BLaER1 treated with 17β-estradiol and CSF1 and Interleukin-3, amounts not matched to agents 10 nM and 100 nM (cell line): ENCODE data around the gene GLT8D1.

Source experiments
- H3K27ac ChIP-seq, 11 experiments: shearing (Covaris generic); formaldehyde crosslinking; 2 replicates each; pipeline ENCODE4 v1.8.1; 2022
- H3K27me3 ChIP-seq, 11 experiments: shearing (Covaris generic); formaldehyde crosslinking; 2 replicates each; pipeline ENCODE4 v1.8.1; 2022
- H3K36me3 ChIP-seq, 11 experiments: shearing (Covaris generic); formaldehyde crosslinking; 2 replicates each; pipeline ENCODE4 v1.8.1; 2022
- H3K4me1 ChIP-seq, 10 experiments: shearing (Covaris generic); formaldehyde crosslinking; 2 replicates each; pipeline ENCODE4 v1.8.1; 2022
- H3K4me2 ChIP-seq, 11 experiments: shearing (Covaris generic); formaldehyde crosslinking; 2 replicates each; pipeline ENCODE4 v1.8.1; 2022
- H3K4me3 ChIP-seq, 10 experiments: shearing (Covaris generic); formaldehyde crosslinking; 2 replicates each; pipeline ENCODE4 v1.8.1; 2022
- H3K9ac ChIP-seq, 11 experiments: shearing (Covaris generic); formaldehyde crosslinking; 2 replicates each; pipeline ENCODE4 v1.8.1; 2022
- H3K9me3 ChIP-seq, 11 experiments: shearing (Covaris generic); formaldehyde crosslinking; replicated peaks in 1 of 11; 2 replicates each; pipeline ENCODE4 v1.8.1; 2022
- H4K20me1 ChIP-seq, 11 experiments: shearing (Covaris generic); formaldehyde crosslinking; 2 replicates each; pipeline ENCODE4 v1.8.1; 2022
- Cebpa-rat ChIP-seq, 11 experiments: shearing (Covaris generic); IDR thresholded peaks; 2 replicates each; pipeline ENCODE4 v1.8.1; 2022

The GLT8D1 gene

DNA sequence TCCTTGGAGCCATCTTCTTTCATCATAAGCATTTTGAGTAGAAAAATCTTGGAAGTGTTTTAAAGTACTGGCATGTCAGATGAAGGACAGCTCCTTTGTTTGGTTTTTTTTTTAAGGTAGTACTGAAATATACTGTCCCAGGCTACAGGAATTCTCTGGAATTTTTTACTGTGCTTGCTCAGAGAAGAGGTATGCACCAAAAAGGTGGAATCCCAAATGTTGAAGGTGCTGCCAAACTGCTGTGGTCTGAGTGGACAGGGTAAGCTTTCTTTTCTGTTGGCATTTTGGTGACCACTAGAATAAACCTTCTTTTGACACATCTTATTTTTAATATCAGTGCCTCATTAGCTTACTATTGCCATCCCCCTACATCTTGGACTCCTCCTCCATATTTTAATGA lies 12.5 kb downstream of the GLT8D1 start:
- H3K9ac ChIP-seq = no peak overlapping the region
- no peak overlapping the region for H3K4me2 ChIP-seq
- H3K4me3 ChIP-seq = no peak overlapping the region
- H3K36me3 ChIP-seq = peaks cover 96 to 100% (median 99%) of the 10 kb centered on the region in 11 experiments
- H3K9me3 ChIP-seq = no peaks in the 10 kb centered on the region
- H3K27ac ChIP-seq = no peak overlapping the region
- peaks cover 12 to 65% (median 31%) of the 10 kb centered on the region in 10 experiments for H3K4me1 ChIP-seq
- TF ChIP-seq Cebpa-rat (IDR thresholded peaks at IDR 0.05) = no peak
- H3K27me3 ChIP-seq = no peaks in the 10 kb centered on the region
- peaks cover 0 to 94% (median 83%) of the 10 kb centered on the region in 11 experiments; a peak in 21 of 22 replicates for H4K20me1 ChIP-seq

DNA sequence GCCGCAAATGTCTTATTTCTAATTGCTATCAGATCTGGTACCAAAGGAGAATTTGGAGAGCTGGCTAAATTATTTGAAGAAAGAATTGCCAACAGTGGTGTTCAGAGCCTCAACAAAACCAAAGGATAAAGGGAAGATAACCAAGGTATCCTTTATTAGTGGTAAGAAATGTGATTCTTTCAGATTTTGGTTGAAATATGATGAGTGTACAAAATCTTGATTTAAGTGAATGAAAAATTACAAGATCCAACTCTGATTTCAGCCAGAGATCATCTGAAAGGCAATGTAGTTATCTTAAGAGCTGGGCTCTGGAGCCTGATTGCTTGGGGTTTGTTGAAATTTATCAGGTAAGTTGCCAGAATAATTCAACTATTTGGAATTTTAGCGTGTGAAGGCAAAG lies 15.0 kb downstream of the GLT8D1 start:
- no peak overlapping the region; a peak in 1 of 22 replicates for H3K27ac ChIP-seq
- H3K9me3 ChIP-seq = no peaks in the 10 kb centered on the region
- H3K27me3 ChIP-seq = no peaks in the 10 kb centered on the region
- no peak for TF ChIP-seq Cebpa-rat (IDR thresholded peaks at IDR 0.05)
- peaks cover 0 to 95% (median 79%) of the 10 kb centered on the region in 11 experiments; a peak in 21 of 22 replicates for H4K20me1 ChIP-seq
- peaks cover 83 to 94% (median 90%) of the 10 kb centered on the region in 11 experiments for H3K36me3 ChIP-seq
- peaks cover 24 to 59% (median 39%) of the 10 kb centered on the region in 10 experiments for H3K4me1 ChIP-seq
- H3K4me3 ChIP-seq = no peak overlapping the region
- peak overlapping the region in 4 of 11 experiments; percentile 0 to 55 (median 6); a peak in 5 of 22 replicates for H3K9ac ChIP-seq
- H3K4me2 ChIP-seq = peak overlapping the region in 4 of 11 experiments; percentile 1 to 19 (median 4); a peak in 2 of 22 replicates

DNA sequence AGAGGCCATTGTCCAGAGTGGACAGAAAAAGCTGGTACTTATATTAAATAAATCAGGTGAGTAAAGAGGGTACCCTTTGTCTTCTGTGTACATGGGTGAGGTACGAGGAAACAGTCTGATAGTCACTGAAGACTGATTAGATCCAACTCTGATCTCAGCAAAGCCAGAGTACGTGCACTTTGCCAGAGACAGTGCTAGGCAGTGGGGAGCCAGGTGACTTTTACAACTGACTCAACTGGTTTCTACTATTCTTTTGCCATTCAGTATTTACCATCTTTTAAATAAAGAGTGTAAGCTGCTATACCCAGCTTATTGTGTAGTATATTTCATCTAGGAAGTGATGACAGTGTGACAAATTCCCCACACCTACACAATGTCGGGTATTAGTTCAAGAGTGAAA lies 16.4 kb downstream of the GLT8D1 start:
- H4K20me1 ChIP-seq = peaks cover 0 to 91% (median 71%) of the 10 kb centered on the region in 11 experiments; a peak in 21 of 22 replicates
- H3K36me3 ChIP-seq = peaks cover 70 to 80% (median 77%) of the 10 kb centered on the region in 11 experiments
- peak overlapping the region in 1 of 10 experiments; percentile 2; a peak in 1 of 20 replicates for H3K4me3 ChIP-seq
- no peaks in the 10 kb centered on the region for H3K9me3 ChIP-seq
- H3K27ac ChIP-seq = no peak overlapping the region; a peak in 1 of 22 replicates
- H3K27me3 ChIP-seq = no peaks in the 10 kb centered on the region
- peak overlapping the region in 10 of 11 experiments; percentile 6 to 96 (median 92); a peak in 9 of 22 replicates for H3K9ac ChIP-seq
- no peak for TF ChIP-seq Cebpa-rat (IDR thresholded peaks at IDR 0.05)
- peak overlapping the region in 9 of 11 experiments; percentile 78 to 96 (median 87); a peak in 13 of 22 replicates for H3K4me2 ChIP-seq
- H3K4me1 ChIP-seq = peaks cover 31 to 66% (median 45%) of the 10 kb centered on the region in 10 experiments

DNA sequence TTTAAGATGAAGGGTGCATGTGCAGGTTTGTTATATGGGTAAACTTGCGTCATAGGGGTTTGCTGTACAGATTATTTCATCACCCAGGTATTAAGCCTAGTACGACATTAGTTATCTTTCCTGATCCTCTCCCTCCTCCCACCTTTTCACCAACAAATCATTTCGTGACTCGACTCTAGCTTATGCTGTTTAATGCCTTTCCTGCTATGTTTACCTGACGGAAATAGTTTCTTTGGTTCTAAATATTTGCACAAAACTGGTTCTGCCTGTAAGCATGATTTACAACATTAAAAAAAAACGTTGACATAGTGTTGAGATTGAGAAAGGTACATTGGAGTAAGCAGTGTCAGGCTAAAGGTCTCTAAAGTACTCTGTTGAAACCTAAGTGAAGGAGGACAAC lies 17.3 kb downstream of the GLT8D1 start:
- TF ChIP-seq Cebpa-rat (IDR thresholded peaks at IDR 0.05) = no peak

DNA sequence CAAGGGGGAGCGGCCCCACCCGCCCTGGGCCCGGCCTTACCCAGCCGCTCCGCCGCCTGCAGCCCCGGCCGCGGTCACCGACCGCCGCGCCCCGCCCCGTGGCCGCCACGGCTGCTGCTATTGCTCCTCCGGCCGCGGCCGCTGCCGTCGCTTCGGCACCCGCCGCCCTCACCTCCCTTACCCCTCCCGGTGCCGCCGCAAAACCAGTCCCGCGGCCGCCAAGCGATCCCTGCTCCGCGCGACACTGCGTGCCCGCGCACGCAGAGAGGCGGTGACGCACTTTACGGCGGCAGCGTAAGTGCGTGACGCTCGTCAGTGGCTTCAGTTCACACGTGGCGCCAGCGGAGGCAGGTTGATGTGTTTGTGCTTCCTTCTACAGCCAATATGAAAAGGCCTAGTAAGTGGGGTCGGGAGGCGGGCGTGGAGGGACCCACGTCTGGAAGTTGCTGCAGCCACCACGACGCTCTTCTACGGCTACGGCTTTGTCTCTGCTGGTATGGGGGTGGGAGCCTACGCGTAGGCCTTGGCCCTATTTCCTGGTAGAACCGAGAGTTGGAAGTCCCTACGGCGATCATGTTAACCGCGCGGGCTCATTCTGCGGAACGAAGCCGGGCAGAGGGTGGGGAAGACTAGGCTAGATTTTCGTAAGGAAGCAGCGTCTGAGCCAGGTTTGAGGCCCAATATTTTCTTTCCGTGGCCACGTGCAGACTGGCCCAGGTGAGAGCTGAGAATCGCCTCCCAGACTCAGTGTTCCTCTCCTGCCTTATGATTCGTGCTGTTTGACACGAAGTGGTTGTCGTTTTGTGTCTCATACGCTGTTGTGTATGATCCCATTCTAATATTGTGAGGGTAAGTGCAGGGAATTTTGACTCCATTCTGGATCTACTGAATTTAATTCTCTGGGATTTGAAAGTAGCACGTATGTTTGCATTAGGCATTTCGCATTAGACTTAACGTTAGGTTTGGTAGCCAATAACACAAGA lies 19.6 kb downstream of the GLT8D1 start, which contains the start of the genes GNL3 and PBRM1:
GNL3 (plus strand) TSS at position 324 of the 983 bp plus-strand sequence; CDS start at position 385, 61 bp downstream.
PBRM1 (minus strand) TSS at position 205 of the 983 bp plus-strand sequence.
- H3K4me3 ChIP-seq = peak within 1 kb of the TSS; percentile 66 to 92 (median 84)
- H3K9ac ChIP-seq = peak within 1 kb of the TSS; percentile 92 to 97 (median 95)
- peak within 1 kb of the TSS; percentile 93 to 98 (median 95) for H3K27ac ChIP-seq
- H3K36me3 ChIP-seq = peaks cover 40 to 79% (median 56%) of the 10 kb centered on the region in 11 experiments
- H4K20me1 ChIP-seq = peaks cover 0 to 90% (median 69%) of the 10 kb centered on the region in 11 experiments; a peak in 20 of 22 replicates
- H3K9me3 ChIP-seq = no peaks in the 10 kb centered on the region
- TF ChIP-seq Cebpa-rat (IDR thresholded peaks at IDR 0.05) = no peak
- H3K4me2 ChIP-seq = peak within 1 kb of the TSS; percentile 78 to 96 (median 89)
- no peaks in the 10 kb centered on the region for H3K27me3 ChIP-seq
- H3K4me1 ChIP-seq = peaks cover 38 to 82% (median 71%) of the 10 kb centered on the region in 10 experiments

More for the DNA sequence above, 17.3 kb downstream of the GLT8D1 start:
- no peaks in the 10 kb centered on the region for H3K9me3 ChIP-seq
- H3K9ac ChIP-seq = peak overlapping the region in 10 of 11 experiments; percentile 28 to 97 (median 94); a peak in 11 of 22 replicates
- peaks cover 63 to 80% (median 68%) of the 10 kb centered on the region in 11 experiments for H3K36me3 ChIP-seq
- H4K20me1 ChIP-seq = peaks cover 0 to 91% (median 69%) of the 10 kb centered on the region in 11 experiments; a peak in 21 of 22 replicates
- peak overlapping the region in 5 of 10 experiments; percentile 81 to 92 (median 83); a peak in 8 of 20 replicates for H3K4me3 ChIP-seq
- H3K27ac ChIP-seq = no peak overlapping the region; a peak in 1 of 22 replicates
- peak overlapping the region; percentile 78 to 96 (median 89); a peak in 21 of 22 replicates for H3K4me2 ChIP-seq
- H3K27me3 ChIP-seq = no peaks in the 10 kb centered on the region
- H3K4me1 ChIP-seq = peaks cover 39 to 69% (median 54%) of the 10 kb centered on the region in 10 experiments

DNA sequence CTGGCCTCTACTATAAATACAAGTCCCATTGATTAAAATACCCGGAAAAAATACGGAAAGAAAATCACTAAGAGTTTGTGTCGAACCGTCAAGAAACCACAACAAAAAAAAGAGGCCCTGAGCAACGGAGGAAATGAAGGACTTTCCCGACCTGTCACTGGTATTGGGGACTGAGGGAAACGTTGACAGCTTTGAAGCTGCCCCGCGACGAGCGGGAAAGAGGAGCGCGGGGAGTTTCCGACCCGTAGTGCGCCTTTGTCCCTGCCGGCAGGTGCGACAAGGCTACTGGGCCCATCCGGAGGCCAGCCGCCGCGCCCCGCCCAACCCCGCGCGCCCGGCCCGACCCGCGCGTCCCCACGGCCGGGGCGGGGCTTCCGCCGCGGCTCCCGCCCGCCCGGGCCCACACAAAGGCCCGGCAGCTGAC lies 20.3 kb downstream of the GLT8D1 start:
- Histone ChIP-seq H3K4me3 (peak overlapping the region; percentile 66 to 92 (median 84)), H3K9ac (peak overlapping the region; percentile 92 to 97 (median 95)), H3K4me2 (peak overlapping the region; percentile 61 to 96 (median 85); a peak in 21 of 22 replicates), H4K20me1 (peaks cover 0 to 90% (median 68%) of the 10 kb centered on the region in 11 experiments; a peak in 20 of 22 replicates), H3K27me3 (no peaks in the 10 kb centered on the region), H3K4me1 (peaks cover 35 to 82% (median 69%) of the 10 kb centered on the region in 10 experiments), H3K9me3 (no peaks in the 10 kb centered on the region), H3K36me3 (peaks cover 33 to 79% (median 56%) of the 10 kb centered on the region in 11 experiments), H3K27ac (peak overlapping the region; percentile 93 to 98 (median 95))
- TF ChIP-seq Cebpa-rat (IDR thresholded peaks at IDR 0.05) = no peak

DNA sequence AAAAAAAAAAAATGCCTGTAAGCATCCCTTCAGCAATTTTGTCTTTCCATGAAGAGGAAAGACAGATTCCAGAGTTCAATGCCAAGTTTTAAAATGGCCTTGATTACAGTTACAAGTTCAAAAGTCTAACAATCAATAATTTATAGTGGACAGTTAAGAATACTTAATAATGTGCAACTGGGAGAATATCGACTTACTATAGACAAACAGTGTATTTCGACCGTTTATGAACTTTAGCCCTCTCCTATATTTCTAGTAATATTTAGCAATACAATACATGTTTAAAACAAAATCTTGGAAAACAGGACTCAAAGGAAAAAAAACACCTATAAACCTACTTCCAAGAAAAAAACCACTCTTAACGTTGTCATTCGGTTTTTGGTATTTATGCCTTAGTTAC lies 21.4 kb downstream of the GLT8D1 start:
- Histone ChIP-seq H3K9me3 (no peaks in the 10 kb centered on the region), H3K27ac (peak overlapping the region in 7 of 11 experiments; percentile 93 to 97 (median 94); a peak in 11 of 22 replicates), H3K4me3 (peak overlapping the region; percentile 66 to 92 (median 84); a peak in 18 of 20 replicates), H3K9ac (peak overlapping the region; percentile 92 to 97 (median 95); a peak in 19 of 22 replicates), H3K36me3 (peaks cover 26 to 79% (median 56%) of the 10 kb centered on the region in 11 experiments), H3K4me1 (peaks cover 35 to 82% (median 65%) of the 10 kb centered on the region in 10 experiments), H4K20me1 (peaks cover 0 to 90% (median 70%) of the 10 kb centered on the region in 11 experiments; a peak in 18 of 22 replicates), H3K4me2 (peak overlapping the region; percentile 61 to 96 (median 85)), H3K27me3 (no peaks in the 10 kb centered on the region)
- no peak for TF ChIP-seq Cebpa-rat (IDR thresholded peaks at IDR 0.05)

DNA sequence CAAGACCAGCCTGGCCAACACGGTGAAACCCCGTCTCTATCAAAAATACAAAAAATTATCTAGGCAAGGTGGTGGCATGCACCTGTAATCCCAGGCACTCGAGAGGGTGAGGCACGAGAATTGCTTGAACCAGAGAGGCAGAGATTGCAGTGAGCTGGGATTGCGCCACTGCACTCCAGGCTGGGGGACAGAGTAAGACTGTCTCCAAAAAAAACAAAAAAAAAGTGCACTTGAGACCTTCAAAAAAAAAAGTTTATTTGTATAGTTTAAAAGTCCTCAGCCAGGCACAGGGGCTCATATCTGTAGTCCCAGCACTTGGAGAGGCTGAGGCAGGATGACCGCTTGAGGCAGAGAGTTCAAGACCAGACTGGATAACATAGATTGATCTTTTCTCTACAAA lies 22.0 kb downstream of the GLT8D1 start:
- TF ChIP-seq Cebpa-rat (IDR thresholded peaks at IDR 0.05) = no peak
- peak overlapping the region in 1 of 11 experiments; percentile 9; a peak in 3 of 22 replicates for H3K27ac ChIP-seq
- peaks cover 26 to 79% (median 56%) of the 10 kb centered on the region in 11 experiments for H3K36me3 ChIP-seq

More for the DNA sequence above, 22.0 kb downstream of the GLT8D1 start:
- peak overlapping the region; percentile 6 to 97 (median 92); a peak in 15 of 22 replicates for H3K9ac ChIP-seq
- peak overlapping the region; percentile 61 to 96 (median 85) for H3K4me2 ChIP-seq
- peaks cover 0 to 90% (median 70%) of the 10 kb centered on the region in 11 experiments; a peak in 18 of 22 replicates for H4K20me1 ChIP-seq
- H3K9me3 ChIP-seq = no peaks in the 10 kb centered on the region
- H3K4me1 ChIP-seq = peaks cover 33 to 82% (median 59%) of the 10 kb centered on the region in 10 experiments
- peak overlapping the region in 6 of 10 experiments; percentile 4 to 91 (median 82); a peak in 7 of 20 replicates for H3K4me3 ChIP-seq
- H3K27me3 ChIP-seq = no peaks in the 10 kb centered on the region
